SK-N-SH treated with all-trans-retinoic acid at 6 μM for 48 hours (cell line): ENCODE measurements around the gene CPNE8.
A peak's percentile ranks its signal among the peaks of the same experiment; 100 is the strongest.

ENCODE experiments used
- ATAC-seq: fragments of 200-7000 bp; cut with Tn5 transposase; 3 replicates; pipeline ENCODE4 v1.9.1; 2020; ENCODE audit warnings: mild to moderate bottlenecking, moderate library complexity
- ARNTL ChIP-seq: fragments of 450-650 bp; formaldehyde crosslinking; IDR thresholded peaks from 2 replicates; pipeline ENCODE4 v1.5.0; 2020; ENCODE audit warnings: low read depth, mild to moderate bottlenecking, moderate library complexity, borderline replicate concordance
- BACH2 ChIP-seq: fragments of 250-450 bp; sonication (Bioruptor Pico); IDR thresholded peaks from 2 replicates; pipeline ENCODE4 v1.9.0; 2021; ENCODE audit warnings: mild to moderate bottlenecking, borderline replicate concordance
- CSDC2 ChIP-seq: fragments of 250-450 bp; sonication (Bioruptor Pico); IDR thresholded peaks from 2 replicates; pipeline ENCODE4 v1.5.0; 2020; ENCODE audit warnings: mild to moderate bottlenecking, moderate library complexity
- CSRNP3 ChIP-seq: fragments of 250-450 bp; sonication (Bioruptor Pico); IDR thresholded peaks from 2 replicates; pipeline ENCODE4 v1.5.1; 2021; ENCODE audit warnings: mild to moderate bottlenecking, moderate library complexity
- ESRRG ChIP-seq: fragments of 250-450 bp; sonication (Bioruptor Pico); IDR thresholded peaks from 2 replicates; pipeline ENCODE4 v1.6.1; 2021; ENCODE audit warnings: mild to moderate bottlenecking
- GLIS3 ChIP-seq: fragments of 250-450 bp; sonication (Bioruptor Pico); IDR thresholded peaks from 2 replicates; pipeline ENCODE4 v1.5.0; 2020; ENCODE audit warnings: mild to moderate bottlenecking, moderate library complexity
- ISL1 ChIP-seq: fragments of 250-450 bp; sonication (Bioruptor Pico); IDR thresholded peaks from 2 replicates; pipeline ENCODE4 v2.1.2; 2022; ENCODE audit warnings: mild to moderate bottlenecking, moderate library complexity
- OSR1 ChIP-seq: fragments of 250-450 bp; sonication (Bioruptor Pico); IDR thresholded peaks from 2 replicates; pipeline ENCODE4 v1.8.0; 2022; ENCODE audit warnings: moderate library complexity, mild to moderate bottlenecking, inconsistent platforms
- PPARA ChIP-seq: fragments of 250-450 bp; sonication (Bioruptor Pico); IDR thresholded peaks from 2 replicates; pipeline ENCODE4 v1.5.0; 2020; ENCODE audit warnings: mild to moderate bottlenecking, borderline replicate concordance
- RARB ChIP-seq: fragments of 250-450 bp; sonication (Bioruptor Pico); IDR thresholded peaks from 2 replicates; pipeline ENCODE4 v1.8.0; 2021; ENCODE audit warnings: mild to moderate bottlenecking, moderate library complexity
- SNAI2 ChIP-seq: fragments of 250-450 bp; sonication (Bioruptor Pico); IDR thresholded peaks from 2 replicates; pipeline ENCODE4 v1.5.0; 2020; ENCODE audit warnings: mild to moderate bottlenecking, moderate library complexity
- TCF4 ChIP-seq: fragments of 250-450 bp; sonication (Bioruptor Pico); IDR thresholded peaks from 2 replicates; pipeline ENCODE4 v1.8.0; 2021; ENCODE audit warnings: mild to moderate bottlenecking, moderate library complexity, borderline replicate concordance
- TOX ChIP-seq: fragments of 250-450 bp; sonication (Bioruptor Pico); IDR thresholded peaks from 2 replicates; pipeline ENCODE4 v1.8.0; 2021; ENCODE audit warnings: mild to moderate bottlenecking, moderate library complexity, borderline replicate concordance
- ZC3H10 ChIP-seq: fragments of 250-450 bp; sonication (Bioruptor Pico); IDR thresholded peaks from 2 replicates; pipeline ENCODE4 v1.5.1; 2021; ENCODE audit warnings: mild to moderate bottlenecking, moderate library complexity
- ZFP3 ChIP-seq: fragments of 250-450 bp; sonication (Bioruptor Pico); IDR thresholded peaks from 2 replicates; pipeline ENCODE4 v1.5.0; 2020; ENCODE audit warnings: mild to moderate bottlenecking, moderate library complexity
- ZNF565 ChIP-seq: fragments of 450-650 bp; formaldehyde crosslinking; conservative IDR thresholded peaks from 2 replicates; pipeline ENCODE4 v1.5.0; 2020; ENCODE audit warnings: low read depth, mild to moderate bottlenecking, moderate library complexity
- ZNF70 ChIP-seq: fragments of 450-650 bp; formaldehyde crosslinking; IDR thresholded peaks from 2 replicates; pipeline ENCODE4 v1.5.0; 2020; ENCODE audit warnings: mild to moderate bottlenecking, moderate library complexity
- ZNF8 ChIP-seq: fragments of 450-650 bp; formaldehyde crosslinking; IDR thresholded peaks from 2 replicates; pipeline ENCODE4 v1.5.0; 2020; ENCODE audit warnings: mild to moderate bottlenecking, moderate library complexity
- TF ChIP-seq, protein P1 (sequence below): fragments of 250-450 bp; sonication (Bioruptor Pico); IDR thresholded peaks from 2 replicates; pipeline ENCODE4 v1.5.1; 2020; ENCODE audit warnings: low read depth, mild to moderate bottlenecking, moderate library complexity
- TF ChIP-seq, protein P2 (sequence below): fragments of 250-450 bp; sonication (Bioruptor Pico); IDR thresholded peaks from 2 replicates; pipeline ENCODE4 v1.8.0; 2021; ENCODE audit warnings: low read depth, mild to moderate bottlenecking, moderate library complexity, borderline replicate concordance
- TF ChIP-seq, protein P3 (sequence below): fragments of 250-450 bp; sonication (Bioruptor Pico); IDR thresholded peaks from 2 replicates; pipeline ENCODE4 v1.8.0; 2020; ENCODE audit warnings: mild to moderate bottlenecking, moderate library complexity, borderline replicate concordance
- TF ChIP-seq, protein P4 (sequence below): fragments of 250-450 bp; sonication (Bioruptor Pico); IDR thresholded peaks from 2 replicates; pipeline ENCODE4 v1.5.0; 2020; ENCODE audit warnings: mild to moderate bottlenecking, moderate library complexity

CPNE8 gene

GRCh38 chr12:38886931-38887330 is 18.5 kb downstream of the CPNE8 start:
- no peak for ATAC-seq
- TF ChIP-seq, protein P1, sequence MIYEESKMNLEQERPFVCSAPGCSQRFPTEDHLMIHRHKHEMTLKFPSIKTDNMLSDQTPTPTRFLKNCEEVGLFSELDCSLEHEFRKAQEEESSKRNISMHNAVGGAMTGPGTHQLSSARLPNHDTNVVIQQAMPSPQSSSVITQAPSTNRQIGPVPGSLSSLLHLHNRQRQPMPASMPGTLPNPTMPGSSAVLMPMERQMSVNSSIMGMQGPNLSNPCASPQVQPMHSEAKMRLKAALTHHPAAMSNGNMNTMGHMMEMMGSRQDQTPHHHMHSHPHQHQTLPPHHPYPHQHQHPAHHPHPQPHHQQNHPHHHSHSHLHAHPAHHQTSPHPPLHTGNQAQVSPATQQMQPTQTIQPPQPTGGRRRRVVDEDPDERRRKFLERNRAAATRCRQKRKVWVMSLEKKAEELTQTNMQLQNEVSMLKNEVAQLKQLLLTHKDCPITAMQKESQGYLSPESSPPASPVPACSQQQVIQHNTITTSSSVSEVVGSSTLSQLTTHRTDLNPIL (CRISPR knock-in tag): no peak
- TF ChIP-seq RARB (no peak), TOX (CRISPR knock-in tag) (no peak), OSR1 (CRISPR knock-in tag) (no peak), ISL1 (CRISPR knock-in tag) (no peak), ESRRG (CRISPR knock-in tag) (no peak), ZFP3 (CRISPR knock-in tag) (no peak), ZNF565 (CRISPR knock-in tag) (no peak)
- TF ChIP-seq, protein P2, sequence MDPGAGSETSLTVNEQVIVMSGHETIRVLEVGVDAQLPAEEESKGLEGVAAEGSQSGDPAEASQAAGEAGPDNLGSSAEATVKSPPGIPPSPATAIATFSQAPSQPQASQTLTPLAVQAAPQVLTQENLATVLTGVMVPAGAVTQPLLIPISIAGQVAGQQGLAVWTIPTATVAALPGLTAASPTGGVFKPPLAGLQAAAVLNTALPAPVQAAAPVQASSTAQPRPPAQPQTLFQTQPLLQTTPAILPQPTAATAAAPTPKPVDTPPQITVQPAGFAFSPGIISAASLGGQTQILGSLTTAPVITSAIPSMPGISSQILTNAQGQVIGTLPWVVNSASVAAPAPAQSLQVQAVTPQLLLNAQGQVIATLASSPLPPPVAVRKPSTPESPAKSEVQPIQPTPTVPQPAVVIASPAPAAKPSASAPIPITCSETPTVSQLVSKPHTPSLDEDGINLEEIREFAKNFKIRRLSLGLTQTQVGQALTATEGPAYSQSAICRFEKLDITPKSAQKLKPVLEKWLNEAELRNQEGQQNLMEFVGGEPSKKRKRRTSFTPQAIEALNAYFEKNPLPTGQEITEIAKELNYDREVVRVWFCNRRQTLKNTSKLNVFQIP (CRISPR knock-in tag): no peak
- TF ChIP-seq, all 23 proteins: peak for 0

- TF ChIP-seq OSR1 (CRISPR knock-in tag) (no peak), ISL1 (CRISPR knock-in tag) (peak; percentile 40)
- TF ChIP-seq, all 23 proteins: peak for 1
- ATAC-seq: no peak
Measured at GRCh38 chr12:38886064-38886463, 19.3 kb downstream of the CPNE8 start.

GRCh38 chr12:38884666-38885065 is 20.7 kb downstream of the CPNE8 start:
- ATAC-seq: no peak

GRCh38 chr12:38883629-38884134 is 21.7 kb downstream of the CPNE8 start:
- TF ChIP-seq ZNF70 (CRISPR knock-in tag) (no peak), ISL1 (CRISPR knock-in tag) (no peak), PPARA (no peak), GLIS3 (CRISPR knock-in tag) (no peak), SNAI2 (CRISPR knock-in tag) (no peak)
- ATAC-seq: no peak

More at GRCh38 chr12:38884666-38885065, 20.7 kb downstream of the CPNE8 start:
- TF ChIP-seq ESRRG (CRISPR knock-in tag) (no peak), ZNF70 (CRISPR knock-in tag) (no peak), CSDC2 (CRISPR knock-in tag) (no peak), OSR1 (CRISPR knock-in tag) (no peak), ZC3H10 (CRISPR knock-in tag) (no peak), ARNTL (no peak), ZNF8 (no peak), GLIS3 (CRISPR knock-in tag) (no peak), SNAI2 (CRISPR knock-in tag) (no peak), TCF4 (CRISPR knock-in tag) (no peak), ISL1 (CRISPR knock-in tag) (no peak), CSRNP3 (CRISPR knock-in tag) (no peak), ZNF565 (CRISPR knock-in tag) (no peak), RARB (no peak), PPARA (no peak)
- TF ChIP-seq, protein P3, sequence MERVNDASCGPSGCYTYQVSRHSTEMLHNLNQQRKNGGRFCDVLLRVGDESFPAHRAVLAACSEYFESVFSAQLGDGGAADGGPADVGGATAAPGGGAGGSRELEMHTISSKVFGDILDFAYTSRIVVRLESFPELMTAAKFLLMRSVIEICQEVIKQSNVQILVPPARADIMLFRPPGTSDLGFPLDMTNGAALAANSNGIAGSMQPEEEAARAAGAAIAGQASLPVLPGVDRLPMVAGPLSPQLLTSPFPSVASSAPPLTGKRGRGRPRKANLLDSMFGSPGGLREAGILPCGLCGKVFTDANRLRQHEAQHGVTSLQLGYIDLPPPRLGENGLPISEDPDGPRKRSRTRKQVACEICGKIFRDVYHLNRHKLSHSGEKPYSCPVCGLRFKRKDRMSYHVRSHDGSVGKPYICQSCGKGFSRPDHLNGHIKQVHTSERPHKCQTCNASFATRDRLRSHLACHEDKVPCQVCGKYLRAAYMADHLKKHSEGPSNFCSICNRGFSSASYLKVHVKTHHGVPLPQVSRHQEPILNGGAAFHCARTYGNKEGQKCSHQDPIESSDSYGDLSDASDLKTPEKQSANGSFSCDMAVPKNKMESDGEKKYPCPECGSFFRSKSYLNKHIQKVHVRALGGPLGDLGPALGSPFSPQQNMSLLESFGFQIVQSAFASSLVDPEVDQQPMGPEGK (CRISPR knock-in tag): no peak

DNA sequence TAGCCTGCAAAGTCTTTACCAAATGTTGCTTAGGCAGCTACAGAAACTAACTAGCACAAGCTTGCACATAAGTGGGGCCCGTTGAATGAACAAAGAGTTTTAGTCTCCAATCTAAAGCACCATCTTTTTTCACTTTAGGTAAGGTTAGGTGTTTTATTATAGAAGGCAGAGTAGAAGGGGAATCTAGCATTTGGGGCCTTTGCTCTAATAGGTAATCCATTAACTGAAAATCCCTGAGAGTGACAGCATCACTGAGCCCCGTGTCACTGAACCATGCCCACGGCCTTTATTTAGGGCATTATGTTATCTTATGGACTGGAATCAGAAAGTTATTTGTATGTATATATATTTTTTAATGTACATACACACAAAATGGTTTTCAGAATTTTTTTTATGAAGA is 25.1 kb downstream of the CPNE8 start:
- no peak for TF ChIP-seq OSR1 (CRISPR knock-in tag)
- peak; percentile 2; the same call in 1 of the 2 replicates for TF ChIP-seq TCF4 (CRISPR knock-in tag)
- TF ChIP-seq ZNF8: no peak
- no peak for TF ChIP-seq PPARA
- TF ChIP-seq BACH2 (CRISPR knock-in tag): no peak
- TF ChIP-seq, protein P4, sequence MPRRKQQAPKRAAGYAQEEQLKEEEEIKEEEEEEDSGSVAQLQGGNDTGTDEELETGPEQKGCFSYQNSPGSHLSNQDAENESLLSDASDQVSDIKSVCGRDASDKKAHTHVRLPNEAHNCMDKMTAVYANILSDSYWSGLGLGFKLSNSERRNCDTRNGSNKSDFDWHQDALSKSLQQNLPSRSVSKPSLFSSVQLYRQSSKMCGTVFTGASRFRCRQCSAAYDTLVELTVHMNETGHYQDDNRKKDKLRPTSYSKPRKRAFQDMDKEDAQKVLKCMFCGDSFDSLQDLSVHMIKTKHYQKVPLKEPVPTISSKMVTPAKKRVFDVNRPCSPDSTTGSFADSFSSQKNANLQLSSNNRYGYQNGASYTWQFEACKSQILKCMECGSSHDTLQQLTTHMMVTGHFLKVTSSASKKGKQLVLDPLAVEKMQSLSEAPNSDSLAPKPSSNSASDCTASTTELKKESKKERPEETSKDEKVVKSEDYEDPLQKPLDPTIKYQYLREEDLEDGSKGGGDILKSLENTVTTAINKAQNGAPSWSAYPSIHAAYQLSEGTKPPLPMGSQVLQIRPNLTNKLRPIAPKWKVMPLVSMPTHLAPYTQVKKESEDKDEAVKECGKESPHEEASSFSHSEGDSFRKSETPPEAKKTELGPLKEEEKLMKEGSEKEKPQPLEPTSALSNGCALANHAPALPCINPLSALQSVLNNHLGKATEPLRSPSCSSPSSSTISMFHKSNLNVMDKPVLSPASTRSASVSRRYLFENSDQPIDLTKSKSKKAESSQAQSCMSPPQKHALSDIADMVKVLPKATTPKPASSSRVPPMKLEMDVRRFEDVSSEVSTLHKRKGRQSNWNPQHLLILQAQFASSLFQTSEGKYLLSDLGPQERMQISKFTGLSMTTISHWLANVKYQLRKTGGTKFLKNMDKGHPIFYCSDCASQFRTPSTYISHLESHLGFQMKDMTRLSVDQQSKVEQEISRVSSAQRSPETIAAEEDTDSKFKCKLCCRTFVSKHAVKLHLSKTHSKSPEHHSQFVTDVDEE (CRISPR knock-in tag): no peak
- peak; percentile 48; the same call in 1 of the 2 replicates for TF ChIP-seq ZNF70 (CRISPR knock-in tag)
- TF ChIP-seq, all 23 proteins: peak for 2
- ATAC-seq: no peak
